ENCODE results near the gene SWT1.
A peak's percentile ranks its signal among the peaks of the same experiment; 100 is the strongest.
"Not testable (repeated sequence)": the region's sequence is repeated elsewhere in the genome, so short reads cannot be mapped to it uniquely, and the experiment has no call there.

The SWT1 gene

GRCh38 chr1:185166106-185166505 lies 9.1 kb downstream of the SWT1 start:
- H2AK5ac ChIP-seq (ENCODE audit: low read length, severe bottlenecking): no peak overlapping the region
- H3K4me1 ChIP-seq (ENCODE audit: control insufficient read depth, insufficient read depth, low read depth, low read length): no peaks in the 10 kb centered on the region
- no peak overlapping the region for H3K18ac ChIP-seq (ENCODE audit: low read depth in 1 of 2, low read length in 2 of 2)
- H3K79me1 ChIP-seq (replicated peaks; ENCODE audit: low read length, poor library complexity, severe bottlenecking): no peaks in the 10 kb centered on the region
- no peak overlapping the region for H3K4me3 ChIP-seq (ENCODE audit: insufficient read depth in 1 of 2, low read depth in 1 of 2, low read length in 2 of 2)
- no peaks in the 10 kb centered on the region for H3K9me3 ChIP-seq (ENCODE audit: control insufficient read depth, low read length)
- no peak overlapping the region for H2AFZ ChIP-seq (ENCODE audit: low read depth, low read length)
- no peak overlapping the region for H3K14ac ChIP-seq (ENCODE audit: low read length in 2 of 2)
- DNase-seq: no peak
- no peak overlapping the region for H2BK120ac ChIP-seq (ENCODE audit: low read depth, low read length)
- H3K36me3 ChIP-seq (ENCODE audit: control insufficient read depth in 1 of 2, insufficient read depth in 2 of 2, low read depth in 1 of 2, low read length in 2 of 2): peaks cover 3 to 69% of the 10 kb centered on the region in 2 experiments
- no peak overlapping the region for H4K91ac ChIP-seq (ENCODE audit: low read length)
- H4K8ac ChIP-seq (ENCODE audit: low read length): no peak overlapping the region
- H3K23ac ChIP-seq (ENCODE audit: low read length in 2 of 2): no peak overlapping the region
- no peak overlapping the region for H3K27ac ChIP-seq (ENCODE audit: low read length, poor library complexity, severe bottlenecking)
- no CpG with 5 or more reads among the region's 1 CpG for WGBS
- no peak overlapping the region for H2BK12ac ChIP-seq (ENCODE audit: low read length in 2 of 2)
- H3K9ac ChIP-seq (ENCODE audit: low read length): no peak overlapping the region
- H3K4ac ChIP-seq (ENCODE audit: low read depth in 1 of 2, low read length in 2 of 2): no peak overlapping the region
- no peak overlapping the region for H3K4me2 ChIP-seq (ENCODE audit: low read length, poor library complexity, severe bottlenecking)
- H2BK15ac ChIP-seq (ENCODE audit: low read depth, poor library complexity, severe bottlenecking): no peak overlapping the region
- no peak overlapping the region for H2BK5ac ChIP-seq (ENCODE audit: low read depth, low read length, poor library complexity, severe bottlenecking)
- H3K27me3 ChIP-seq (ENCODE audit: control insufficient read depth in 1 of 2, insufficient read depth in 1 of 2, low read length in 2 of 2): no peaks in the 10 kb centered on the region

- Histone ChIP-seq H2AK5ac (ENCODE audit: low read length, severe bottlenecking) (no peak overlapping the region), H3K4me1 (ENCODE audit: control insufficient read depth, insufficient read depth, low read depth, low read length) (no peaks in the 10 kb centered on the region), H2BK12ac (ENCODE audit: low read length in 2 of 2) (no peak overlapping the region), H3K4me3 (ENCODE audit: insufficient read depth in 1 of 2, low read depth in 1 of 2, low read length in 2 of 2) (no peak overlapping the region), H2BK15ac (ENCODE audit: low read depth, poor library complexity, severe bottlenecking) (no peak overlapping the region), H3K27ac (ENCODE audit: low read length, poor library complexity, severe bottlenecking) (no peak overlapping the region), H3K27me3 (ENCODE audit: control insufficient read depth in 1 of 2, insufficient read depth in 1 of 2, low read length in 2 of 2) (no peaks in the 10 kb centered on the region), H4K91ac (ENCODE audit: low read length) (no peak overlapping the region), H3K9me3 (ENCODE audit: control insufficient read depth, low read length) (no peaks in the 10 kb centered on the region), H2BK5ac (ENCODE audit: low read depth, low read length, poor library complexity, severe bottlenecking) (no peak overlapping the region), H2AFZ (ENCODE audit: low read depth, low read length) (peak overlapping the region; percentile 61), H3K14ac (ENCODE audit: low read length in 2 of 2) (no peak overlapping the region), H4K8ac (ENCODE audit: low read length) (peak overlapping the region; percentile 2), H3K4me2 (ENCODE audit: low read length, poor library complexity, severe bottlenecking) (no peak overlapping the region), H3K79me1 (replicated peaks; ENCODE audit: low read length, poor library complexity, severe bottlenecking) (no peaks in the 10 kb centered on the region), H3K9ac (ENCODE audit: low read length) (no peak overlapping the region), H3K18ac (ENCODE audit: low read depth in 1 of 2, low read length in 2 of 2) (no peak overlapping the region), H3K4ac (ENCODE audit: low read depth in 1 of 2, low read length in 2 of 2) (no peak overlapping the region), H2BK120ac (ENCODE audit: low read depth, low read length) (no peak overlapping the region), H3K23ac (ENCODE audit: low read length in 2 of 2) (no peak overlapping the region), H3K36me3 (ENCODE audit: control insufficient read depth in 1 of 2, insufficient read depth in 2 of 2, low read depth in 1 of 2, low read length in 2 of 2) (peaks cover 3 to 57% of the 10 kb centered on the region in 2 experiments)
- peak; percentile 77 for DNase-seq
- WGBS: 30% methylated on average over 3 of the region's 5 CpGs
Measured at GRCh38 chr1:185170291-185170848, 13.4 kb downstream of the SWT1 start.

- no peaks in the 10 kb centered on the region for H3K4me1 ChIP-seq (ENCODE audit: control insufficient read depth, insufficient read depth, low read depth, low read length)
- no peak overlapping the region for H3K23ac ChIP-seq (ENCODE audit: low read length in 2 of 2)
- no peak overlapping the region for H3K9ac ChIP-seq (ENCODE audit: low read length)
- H3K4me3 ChIP-seq (ENCODE audit: insufficient read depth in 1 of 2, low read depth in 1 of 2, low read length in 2 of 2): no peak overlapping the region
- WGBS: 100% methylated on average over 1 of the region's 1 CpG
- H3K4ac ChIP-seq (ENCODE audit: low read depth in 1 of 2, low read length in 2 of 2): no peak overlapping the region
- peaks cover 5% of the 10 kb centered on the region for H3K9me3 ChIP-seq (ENCODE audit: control insufficient read depth, low read length)
- no peak overlapping the region for H4K8ac ChIP-seq (ENCODE audit: low read length)
- H2AK5ac ChIP-seq (ENCODE audit: low read length, severe bottlenecking): no peak overlapping the region
- no peak overlapping the region for H3K27ac ChIP-seq (ENCODE audit: low read length, poor library complexity, severe bottlenecking)
- H2BK15ac ChIP-seq (ENCODE audit: low read depth, poor library complexity, severe bottlenecking): no peak overlapping the region
- H2BK120ac ChIP-seq (ENCODE audit: low read depth, low read length): no peak overlapping the region
- H3K18ac ChIP-seq (ENCODE audit: low read depth in 1 of 2, low read length in 2 of 2): no peak overlapping the region
- H3K79me1 ChIP-seq (replicated peaks; ENCODE audit: low read length, poor library complexity, severe bottlenecking): no peaks in the 10 kb centered on the region
- H3K27me3 ChIP-seq (ENCODE audit: control insufficient read depth in 1 of 2, insufficient read depth in 1 of 2, low read length in 2 of 2): no peaks in the 10 kb centered on the region
- no peak overlapping the region for H2AFZ ChIP-seq (ENCODE audit: low read depth, low read length)
- H2BK5ac ChIP-seq (ENCODE audit: low read depth, low read length, poor library complexity, severe bottlenecking): no peak overlapping the region
- peaks cover 5 to 40% of the 10 kb centered on the region in 2 experiments for H3K36me3 ChIP-seq (ENCODE audit: control insufficient read depth in 1 of 2, insufficient read depth in 2 of 2, low read depth in 1 of 2, low read length in 2 of 2)
- no peak overlapping the region for H3K4me2 ChIP-seq (ENCODE audit: low read length, poor library complexity, severe bottlenecking)
- no peak overlapping the region for H3K14ac ChIP-seq (ENCODE audit: low read length in 2 of 2)
- DNase-seq: no peak
- no peak overlapping the region for H4K91ac ChIP-seq (ENCODE audit: low read length)
- H2BK12ac ChIP-seq (ENCODE audit: low read length in 2 of 2): no peak overlapping the region
Measured at GRCh38 chr1:185193756-185194155, 36.8 kb downstream of the SWT1 start.

- not testable (repeated sequence) for H2BK12ac ChIP-seq (ENCODE audit: low read length in 2 of 2); DNase-seq; H3K79me1 ChIP-seq (replicated peaks; ENCODE audit: low read length, poor library complexity, severe bottlenecking); H2BK5ac ChIP-seq (ENCODE audit: low read depth, low read length, poor library complexity, severe bottlenecking); H2BK120ac ChIP-seq (ENCODE audit: low read depth, low read length); H3K4me1 ChIP-seq (ENCODE audit: control insufficient read depth, insufficient read depth, low read depth, low read length); H3K4ac ChIP-seq (ENCODE audit: low read depth in 1 of 2, low read length in 2 of 2); H2AK5ac ChIP-seq (ENCODE audit: low read length, severe bottlenecking); H3K9ac ChIP-seq (ENCODE audit: low read length); H3K23ac ChIP-seq (ENCODE audit: low read length in 2 of 2); H3K27ac ChIP-seq (ENCODE audit: low read length, poor library complexity, severe bottlenecking); H3K18ac ChIP-seq (ENCODE audit: low read depth in 1 of 2, low read length in 2 of 2); H3K4me3 ChIP-seq (ENCODE audit: insufficient read depth in 1 of 2, low read depth in 1 of 2, low read length in 2 of 2); H3K14ac ChIP-seq (ENCODE audit: low read length in 2 of 2); H2BK15ac ChIP-seq (ENCODE audit: low read depth, poor library complexity, severe bottlenecking); H3K27me3 ChIP-seq (ENCODE audit: control insufficient read depth in 1 of 2, insufficient read depth in 1 of 2, low read length in 2 of 2); H3K4me2 ChIP-seq (ENCODE audit: low read length, poor library complexity, severe bottlenecking); H4K91ac ChIP-seq (ENCODE audit: low read length); H2AFZ ChIP-seq (ENCODE audit: low read depth, low read length); H4K8ac ChIP-seq (ENCODE audit: low read length)
- H3K9me3 ChIP-seq (ENCODE audit: control insufficient read depth, low read length): peaks cover 11% of the 10 kb centered on the region
- 91% methylated on average over 4 of the region's 4 CpGs for WGBS
- peaks cover 12 to 23% of the 10 kb centered on the region in 2 experiments for H3K36me3 ChIP-seq (ENCODE audit: control insufficient read depth in 1 of 2, insufficient read depth in 2 of 2, low read depth in 1 of 2, low read length in 2 of 2)
Measured at GRCh38 chr1:185198712-185199111, 41.7 kb downstream of the SWT1 start.
